Ammon's horn (tissue), 1 donor: ENCODE data around the gene MGAT4D.
"Not testable (repeated sequence)": the region's sequence is repeated elsewhere in the genome, so short reads cannot be mapped to it uniquely, and the experiment has no call there.

Experiments used
- DNase-seq: peaks from one replicate; pipeline ENCODE4 v3.0.0-alpha.2; 2016; ENCODE audit warnings: low spot score

The MGAT4D gene

GRCh38 chr4:140497747-140498636 lies at the start of gene MGAT4D:
TSS of gene MGAT4D (minus strand) at chr4:140498293. CDS start at chr4:140498222, 71 bp downstream.
- DNase-seq = no peak

GRCh38 chr4:140533951-140534480 lies 35.9 kb upstream of the MGAT4D start:
- DNase-seq = no peak

- no peak for DNase-seq
Measured at GRCh38 chr4:140529434-140529833, 31.3 kb upstream of the MGAT4D start.

- DNase-seq = peak; percentile 99
Measured at GRCh38 chr4:140523857-140524742, 26.0 kb upstream of the MGAT4D start, which contains the start of gene ELMOD2. TSS of gene ELMOD2 (plus strand) at chr4:140524168. CDS start at chr4:140525429, 1,261 bp downstream.

DNA sequence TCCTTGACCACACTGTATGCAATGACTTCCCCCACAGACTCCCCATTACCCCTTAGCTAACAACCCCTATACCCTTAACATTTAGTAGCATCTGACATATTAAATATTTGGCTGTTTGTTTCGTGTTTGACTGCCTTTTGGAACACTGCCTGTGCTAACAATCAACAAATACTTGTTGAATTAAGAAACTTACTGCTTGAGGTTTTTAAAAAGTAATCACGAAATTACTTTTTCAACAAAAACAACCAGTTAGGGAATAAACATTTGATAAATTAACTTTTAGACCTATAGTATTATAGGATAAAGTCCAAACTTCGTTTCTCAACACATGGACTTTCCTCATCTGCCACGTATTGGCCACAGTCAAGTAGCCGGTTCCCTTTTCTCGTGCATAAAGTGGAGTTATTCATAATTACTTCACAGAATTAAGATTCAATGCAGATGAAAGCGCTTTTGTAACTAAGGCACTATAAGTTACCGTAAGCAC lies 25.3 kb upstream of the MGAT4D start:
- DNase-seq = no peak

GRCh38 chr4:140515423-140515822 lies 17.3 kb upstream of the MGAT4D start:
- no peak for DNase-seq

GRCh38 chr4:140513765-140514164 lies 15.7 kb upstream of the MGAT4D start:
- not testable (repeated sequence) for DNase-seq

GRCh38 chr4:140504261-140504660 lies 6.2 kb upstream of the MGAT4D start:
- DNase-seq = no peak

DNA sequence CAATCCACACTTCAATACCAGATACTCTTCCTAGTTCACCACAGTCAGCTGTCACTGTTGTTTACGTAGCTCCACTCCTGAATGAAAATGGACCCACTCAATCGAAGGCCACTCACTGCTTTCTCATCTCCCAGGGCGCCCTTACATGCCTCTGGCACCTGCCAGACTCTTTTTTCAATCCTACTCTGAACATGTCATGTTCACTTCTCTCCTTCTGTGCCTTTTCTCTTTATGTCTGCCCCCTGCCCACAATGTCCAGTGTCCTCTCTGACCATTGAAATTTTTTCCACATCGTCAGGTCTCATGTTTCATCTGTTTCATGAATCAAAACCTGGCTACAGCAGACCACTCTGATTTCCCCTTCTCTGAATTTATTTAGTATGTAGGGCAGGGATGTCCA lies 1.3 kb upstream of the MGAT4D start:
- DNase-seq = no peak

- no peak for DNase-seq
Measured at GRCh38 chr4:140497405-140497746, 717 bp downstream of the MGAT4D start.

GRCh38 chr4:140485939-140486338 lies 12.2 kb downstream of the MGAT4D start:
- DNase-seq = no peak

DNA sequence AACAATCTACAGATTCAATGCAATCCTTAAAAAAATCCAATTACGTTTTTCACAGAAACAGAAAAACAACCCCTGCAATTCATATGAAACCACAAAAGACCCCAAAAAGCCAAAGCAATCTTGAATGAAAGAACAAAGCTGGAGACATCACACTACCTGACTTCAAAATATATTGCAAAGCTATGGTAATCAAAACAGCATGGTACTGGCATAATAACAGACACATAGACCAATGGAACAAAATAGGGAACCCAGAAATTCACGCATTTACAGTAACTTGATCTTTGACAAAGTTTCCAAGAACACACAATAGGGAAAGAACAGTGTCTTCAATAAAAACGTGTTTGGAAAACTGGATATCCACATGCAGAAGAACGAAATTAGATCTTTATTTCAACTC lies 14.6 kb downstream of the MGAT4D start:
- no peak for DNase-seq

GRCh38 chr4:140472156-140472555 lies 25.9 kb downstream of the MGAT4D start:
- no peak for DNase-seq

DNA sequence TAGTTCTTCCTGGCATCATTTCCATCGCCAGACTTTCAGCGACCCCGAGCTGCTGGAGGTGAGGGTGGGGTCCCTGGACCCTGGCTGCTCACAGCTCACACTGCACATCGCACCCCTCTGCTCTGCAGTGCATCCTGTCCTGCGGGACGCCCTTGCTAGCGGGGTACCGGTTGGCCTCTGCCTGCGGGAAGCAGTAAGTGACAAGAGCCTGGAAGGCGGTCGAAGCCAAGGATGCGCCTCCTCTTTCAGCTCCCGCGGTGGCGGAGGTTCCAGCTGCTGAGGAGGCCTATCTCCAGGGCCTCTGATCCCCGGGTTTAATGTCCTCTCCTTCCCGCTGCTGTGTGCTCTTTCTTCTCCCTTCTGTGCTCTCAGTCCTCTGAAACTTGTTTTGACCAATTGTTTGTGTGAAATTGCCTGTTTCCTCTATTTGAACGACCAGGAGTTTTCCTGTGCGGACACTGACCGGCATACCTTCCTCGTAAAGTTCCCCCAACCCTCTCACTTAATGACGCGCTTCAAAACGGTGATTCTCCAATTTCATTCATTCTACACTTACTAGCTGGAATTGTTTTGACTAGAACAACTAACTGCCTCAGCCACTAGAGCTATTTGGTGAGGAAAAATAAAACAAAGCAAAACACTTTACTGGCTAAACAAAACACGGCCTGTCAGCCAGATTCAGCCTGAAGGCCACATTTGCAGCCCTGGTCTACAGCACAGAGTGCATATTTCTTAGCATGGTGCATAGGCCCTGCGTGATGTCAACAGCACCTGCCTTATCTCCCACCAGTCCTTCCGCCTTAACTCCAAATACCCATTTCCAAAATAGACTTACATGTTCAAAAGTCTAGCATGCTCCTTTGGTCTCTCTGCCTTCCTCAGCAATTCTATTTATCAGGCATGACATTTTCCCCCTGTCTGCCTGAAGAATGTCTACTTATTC lies 28.0 kb downstream of the MGAT4D start:
- no peak for DNase-seq

DNA sequence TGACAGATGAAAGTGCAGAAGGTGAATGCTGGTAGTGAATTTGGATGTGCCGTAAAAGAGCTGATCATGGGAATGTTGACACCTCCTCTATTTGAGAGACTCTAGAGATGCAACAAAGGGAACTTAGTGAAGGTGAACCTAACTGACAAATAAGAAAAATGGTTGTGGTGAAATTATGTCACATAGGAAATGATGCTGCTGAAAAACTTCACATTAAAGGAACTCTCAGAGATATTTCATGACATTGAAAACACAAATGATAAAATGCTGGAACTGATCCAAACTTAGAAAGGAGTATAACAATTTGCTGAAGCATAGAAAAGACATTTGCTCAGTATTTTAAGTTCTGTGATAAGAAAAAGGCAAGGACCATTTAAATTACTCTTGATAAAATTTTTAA lies 31.9 kb downstream of the MGAT4D start:
- DNase-seq = no peak

- DNase-seq = no peak
Measured at GRCh38 chr4:140463614-140464013, 34.5 kb downstream of the MGAT4D start.

DNA sequence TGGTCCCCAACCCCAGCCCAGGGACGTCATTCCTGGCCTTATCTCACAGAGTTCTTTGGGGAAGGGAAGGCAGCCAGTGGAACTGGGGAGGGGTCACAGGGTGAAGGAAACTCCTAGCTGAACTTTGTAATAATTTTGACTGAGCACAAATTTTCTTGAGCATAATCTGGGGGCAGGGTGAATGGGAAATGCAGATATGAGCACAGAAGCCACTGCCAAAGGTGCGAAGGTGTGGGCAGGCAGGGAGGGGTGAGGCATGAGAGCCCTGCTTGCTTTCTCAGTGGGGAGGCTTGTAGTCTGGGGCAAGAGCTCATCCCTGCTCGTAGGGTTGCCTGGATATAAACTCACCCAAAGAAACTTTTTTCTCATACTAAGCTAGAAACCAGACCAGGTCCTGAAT lies 34.9 kb downstream of the MGAT4D start:
- DNase-seq = no peak

GRCh38 chr4:140450352-140450751 lies 47.7 kb downstream of the MGAT4D start:
- no peak for DNase-seq

- DNase-seq = no peak
Measured at GRCh38 chr4:140448830-140449229, 49.3 kb downstream of the MGAT4D start.

DNA sequence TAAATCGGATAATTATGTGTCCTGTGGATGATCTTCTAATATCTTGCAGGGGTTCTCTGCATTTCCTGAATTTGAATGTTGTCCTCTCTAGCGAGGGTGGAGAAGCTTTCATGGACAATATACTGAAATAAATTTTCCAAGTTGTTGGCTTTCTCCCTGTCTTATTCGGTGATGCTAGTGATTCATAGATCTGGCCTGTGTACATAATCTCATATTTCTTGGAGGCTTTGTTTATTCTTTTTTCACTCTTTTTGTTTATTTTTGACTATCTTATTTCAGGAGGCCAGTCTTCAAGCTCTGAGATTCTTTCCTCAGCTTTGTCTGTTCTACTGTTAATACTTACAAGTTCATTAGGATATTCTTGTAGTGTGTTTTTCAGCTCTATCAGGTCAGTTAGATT lies 49.9 kb downstream of the MGAT4D start:
- DNase-seq = no peak

GRCh38 chr4:140444347-140444746 lies 53.7 kb downstream of the MGAT4D start:
- not testable (repeated sequence) for DNase-seq
